ENCODE results near the gene PCDHB15. TPM values are rescaled to one million over a fixed set of nuclear protein-coding genes. Genes with fewer than 3 reads are reported as not detected.
"Not testable (repeated sequence)": the region's sequence is repeated elsewhere in the genome, so short reads cannot be mapped to it uniquely, and the experiment has no call there.

The PCDHB15 gene
- total RNA-seq, 4 donors from 2014 or later, result 5.0 to 17.8 (median 12.1) TPM

DNA sequence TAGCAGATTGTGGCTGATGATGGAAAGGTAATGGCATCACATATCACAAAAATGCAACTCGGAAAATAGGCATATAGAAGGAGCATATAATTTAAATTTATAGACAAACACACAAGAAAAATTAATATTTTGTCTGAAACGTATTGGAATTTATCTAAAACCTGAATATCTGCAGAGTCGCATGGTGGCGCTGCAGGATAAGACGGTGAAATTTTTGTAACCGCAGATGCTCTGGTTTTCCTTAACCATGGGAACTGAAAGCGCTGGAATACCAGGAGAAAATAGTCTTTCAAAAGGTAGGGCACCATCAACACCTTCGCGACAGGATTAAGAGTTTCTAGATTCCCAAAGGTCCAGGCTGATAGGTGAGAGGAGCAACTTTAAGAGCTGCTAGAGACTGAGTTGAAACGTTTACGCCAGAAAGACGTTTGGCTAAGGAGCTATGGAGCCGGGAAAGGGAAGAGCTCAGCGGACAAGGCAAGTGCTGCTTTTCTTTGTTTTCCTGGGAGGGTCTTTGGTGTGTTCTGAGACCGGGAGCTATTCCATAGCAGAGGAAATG, 11.0 kb upstream of the PCDHB15 start:
- intact Hi-C loops (cut with DNase I; ENCODE audit: low total_unique reads), result no loop called here
- DNase-seq, result no peak
- H3K27ac ChIP-seq, result no peak overlapping the region
- H3K4me3 ChIP-seq, result peak overlapping the region; percentile 9 to 19
- no peaks in the 10 kb centered on the region for H3K27me3 ChIP-seq
- H3K9me3 ChIP-seq, result peaks cover 3 to 74% of the 10 kb centered on the region in 2 donors
- H3K36me3 ChIP-seq, result no peaks in the 10 kb centered on the region
- TF ChIP-seq, protein P1, sequence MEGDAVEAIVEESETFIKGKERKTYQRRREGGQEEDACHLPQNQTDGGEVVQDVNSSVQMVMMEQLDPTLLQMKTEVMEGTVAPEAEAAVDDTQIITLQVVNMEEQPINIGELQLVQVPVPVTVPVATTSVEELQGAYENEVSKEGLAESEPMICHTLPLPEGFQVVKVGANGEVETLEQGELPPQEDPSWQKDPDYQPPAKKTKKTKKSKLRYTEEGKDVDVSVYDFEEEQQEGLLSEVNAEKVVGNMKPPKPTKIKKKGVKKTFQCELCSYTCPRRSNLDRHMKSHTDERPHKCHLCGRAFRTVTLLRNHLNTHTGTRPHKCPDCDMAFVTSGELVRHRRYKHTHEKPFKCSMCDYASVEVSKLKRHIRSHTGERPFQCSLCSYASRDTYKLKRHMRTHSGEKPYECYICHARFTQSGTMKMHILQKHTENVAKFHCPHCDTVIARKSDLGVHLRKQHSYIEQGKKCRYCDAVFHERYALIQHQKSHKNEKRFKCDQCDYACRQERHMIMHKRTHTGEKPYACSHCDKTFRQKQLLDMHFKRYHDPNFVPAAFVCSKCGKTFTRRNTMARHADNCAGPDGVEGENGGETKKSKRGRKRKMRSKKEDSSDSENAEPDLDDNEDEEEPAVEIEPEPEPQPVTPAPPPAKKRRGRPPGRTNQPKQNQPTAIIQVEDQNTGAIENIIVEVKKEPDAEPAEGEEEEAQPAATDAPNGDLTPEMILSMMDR (IDR thresholded peaks at IDR 0.05), result peak in 2 of 4 experiments; percentile 8
- TF ChIP-seq POLR2A (IDR thresholded peaks at IDR 0.05), result no peak
- no peaks in the 10 kb centered on the region for H3K4me1 ChIP-seq

DNA sequence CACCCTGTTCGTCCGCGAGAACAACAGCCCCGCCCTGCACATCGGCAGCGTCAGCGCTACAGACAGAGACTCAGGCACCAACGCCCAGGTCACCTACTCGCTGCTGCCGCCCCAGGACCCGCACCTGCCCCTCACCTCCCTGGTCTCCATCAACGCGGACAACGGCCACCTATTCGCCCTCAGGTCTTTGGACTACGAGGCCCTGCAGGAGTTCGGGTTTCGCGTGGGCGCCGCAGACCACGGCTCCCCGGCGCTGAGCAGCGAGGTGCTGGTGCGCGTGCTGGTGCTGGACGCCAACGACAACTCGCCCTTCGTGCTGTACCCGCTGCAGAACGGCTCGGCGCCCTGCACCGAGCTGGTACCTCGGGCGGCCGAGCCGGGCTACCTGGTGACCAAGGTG, 9.3 kb upstream of the PCDHB15 start:
- H3K4me3 ChIP-seq; DNase-seq; H3K36me3 ChIP-seq; H3K4me1 ChIP-seq; H3K27ac ChIP-seq; H3K27me3 ChIP-seq; intact Hi-C loops (cut with DNase I; ENCODE audit: low total_unique reads): not testable (repeated sequence)
- peaks cover 3 to 88% of the 10 kb centered on the region in 2 donors for H3K9me3 ChIP-seq

DNA sequence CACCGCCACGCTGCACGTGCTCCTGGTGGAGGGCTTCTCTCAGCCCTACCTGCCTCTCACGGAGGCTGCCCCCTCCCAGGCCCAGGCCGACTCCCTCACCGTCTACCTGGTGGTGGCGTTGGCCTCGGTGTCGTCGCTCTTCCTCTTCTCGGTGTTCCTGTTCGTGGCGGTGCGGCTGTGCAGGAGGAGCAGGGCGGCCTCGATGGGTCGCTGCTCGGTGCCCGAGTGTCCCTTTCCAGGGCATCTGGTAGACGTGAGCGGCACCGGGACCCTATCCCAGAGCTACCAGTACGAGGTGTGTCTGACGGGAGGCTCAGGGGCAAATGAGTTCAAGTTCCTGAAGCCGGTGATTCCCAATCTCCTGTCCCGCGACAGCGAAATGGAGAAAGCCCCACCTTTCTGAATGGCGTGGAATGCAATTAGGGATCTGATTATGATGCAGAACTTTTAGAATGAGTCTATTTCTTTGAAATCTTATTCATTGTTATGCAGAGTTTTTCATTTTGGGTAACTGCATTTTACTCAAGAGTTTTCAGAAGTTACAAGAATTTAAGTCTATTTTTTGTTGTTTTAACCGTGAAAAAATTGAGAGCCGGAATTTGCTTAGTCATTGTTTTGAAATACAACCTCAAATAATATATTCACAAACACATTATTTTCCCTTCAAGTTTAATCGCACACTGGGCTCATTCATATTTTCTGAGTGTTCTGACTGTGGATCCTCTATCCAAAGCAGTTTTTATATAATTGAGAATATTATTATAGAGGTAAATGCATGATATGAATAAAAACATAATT, 8.5 kb upstream of the PCDHB15 start:
- no peak for DNase-seq
- Histone ChIP-seq H3K4me1 (no peaks in the 10 kb centered on the region), H3K27ac (no peak overlapping the region), H3K36me3 (no peaks in the 10 kb centered on the region), H3K27me3 (no peaks in the 10 kb centered on the region), H3K4me3 (no peak overlapping the region), H3K9me3 (peaks cover 0 to 91% of the 10 kb centered on the region in 2 donors)
- intact Hi-C loops (cut with DNase I; ENCODE audit: low total_unique reads), result no loop called here
- TF ChIP-seq, protein P1 (IDR thresholded peaks at IDR 0.05), result no peak
- no peak for TF ChIP-seq POLR2A (IDR thresholded peaks at IDR 0.05)

DNA sequence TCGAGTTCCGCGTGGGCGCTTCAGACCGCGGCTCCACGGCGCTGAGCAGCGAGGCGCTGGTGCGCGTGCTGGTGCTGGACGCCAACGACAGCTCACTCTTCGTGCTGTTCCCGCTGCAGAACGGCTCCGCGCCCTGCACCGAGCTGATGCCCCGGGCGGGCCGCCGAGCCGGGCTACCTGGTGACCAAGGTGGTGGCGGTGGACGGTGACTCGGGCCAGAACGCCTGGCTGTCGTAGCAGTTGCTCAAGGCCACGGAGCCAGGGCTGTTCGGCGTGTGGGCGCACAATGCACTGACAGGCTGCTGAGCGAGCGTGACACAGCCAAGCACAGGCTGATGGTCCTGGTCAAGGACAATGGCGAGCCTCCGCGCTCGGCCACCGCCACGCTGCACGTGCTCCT, 3.7 kb upstream of the PCDHB15 start:
- no peaks in the 10 kb centered on the region for H3K27me3 ChIP-seq
- intact Hi-C loops (cut with DNase I; ENCODE audit: low total_unique reads), result no loop called here
- no peaks in the 10 kb centered on the region for H3K4me1 ChIP-seq
- TF ChIP-seq, protein P1 (IDR thresholded peaks at IDR 0.05), result no peak
- TF ChIP-seq POLR2A (IDR thresholded peaks at IDR 0.05), result no peak
- DNase-seq, result no peak
- H3K4me3 ChIP-seq, result no peak overlapping the region
- H3K36me3 ChIP-seq, result no peaks in the 10 kb centered on the region
- H3K27ac ChIP-seq, result no peak overlapping the region
- peaks cover 0 to 86% of the 10 kb centered on the region in 2 donors for H3K9me3 ChIP-seq

DNA sequence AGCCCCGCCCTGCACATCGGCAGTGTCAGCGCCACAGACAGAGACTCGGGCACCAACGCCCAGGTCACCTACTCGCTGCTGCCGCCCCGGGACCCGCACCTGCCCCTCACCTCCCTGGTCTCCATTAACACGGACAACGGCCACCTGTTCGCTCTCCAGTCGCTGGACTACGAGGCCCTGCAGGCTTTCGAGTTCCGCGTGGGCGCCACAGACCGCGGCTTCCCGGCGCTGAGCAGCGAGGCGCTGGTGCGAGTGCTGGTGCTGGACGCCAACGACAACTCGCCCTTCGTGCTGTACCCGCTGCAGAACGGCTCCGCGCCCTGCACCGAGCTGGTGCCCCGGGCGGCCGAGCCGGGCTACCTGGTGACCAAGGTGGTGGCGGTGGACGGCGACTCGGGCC, 1.8 kb downstream of the PCDHB15 start:
- intact Hi-C loops (cut with DNase I; ENCODE audit: low total_unique reads); H3K36me3 ChIP-seq; DNase-seq; H3K4me1 ChIP-seq; H3K27ac ChIP-seq; H3K4me3 ChIP-seq; H3K27me3 ChIP-seq: not testable (repeated sequence)
- H3K9me3 ChIP-seq, result peaks cover 0 to 90% of the 10 kb centered on the region in 2 donors

DNA sequence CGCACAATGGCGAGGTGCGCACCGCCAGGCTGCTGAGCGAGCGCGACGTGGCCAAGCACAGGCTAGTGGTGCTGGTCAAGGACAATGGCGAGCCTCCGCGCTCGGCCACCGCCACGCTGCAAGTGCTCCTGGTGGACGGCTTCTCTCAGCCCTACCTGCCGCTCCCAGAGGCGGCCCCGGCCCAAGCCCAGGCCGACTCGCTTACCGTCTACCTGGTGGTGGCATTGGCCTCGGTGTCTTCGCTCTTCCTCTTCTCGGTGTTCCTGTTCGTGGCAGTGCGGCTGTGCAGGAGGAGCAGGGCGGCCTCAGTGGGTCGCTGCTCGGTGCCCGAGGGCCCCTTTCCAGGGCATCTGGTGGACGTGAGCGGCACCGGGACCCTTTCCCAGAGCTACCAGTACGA, 2.2 kb downstream of the PCDHB15 start:
- DNase-seq; H3K27ac ChIP-seq; H3K36me3 ChIP-seq; intact Hi-C loops (cut with DNase I; ENCODE audit: low total_unique reads); H3K4me1 ChIP-seq; H3K27me3 ChIP-seq; H3K4me3 ChIP-seq: not testable (repeated sequence)
- peaks cover 0 to 92% of the 10 kb centered on the region in 2 donors for H3K9me3 ChIP-seq
